GM19463 (cell line): ENCODE results near the gene CPLANE1.
"Not testable (repeated sequence)": the region's sequence is repeated elsewhere in the genome, so short reads cannot be mapped to it uniquely, and the experiment has no call there.

Source experiments
- ATAC-seq: cut with Tn5 transposase; IDR thresholded peaks from one replicate; pipeline ENCODE4 v1.9.1; 2021; ENCODE audit warnings: mild to moderate bottlenecking, moderate library complexity; ENCODE audit not compliant: unreplicated experiment

The CPLANE1 gene

GRCh38 chr5:37248970-37249814, at the start of gene CPLANE1:
TSS of gene CPLANE1 (minus strand) at chr5:37249376. CDS start at chr5:37247698, 1,678 bp downstream.
- ATAC-seq: peak; percentile 85

- ATAC-seq: not testable (repeated sequence)
Observed at GRCh38 chr5:37296313-37296712, 47.1 kb upstream of the CPLANE1 start.

DNA sequence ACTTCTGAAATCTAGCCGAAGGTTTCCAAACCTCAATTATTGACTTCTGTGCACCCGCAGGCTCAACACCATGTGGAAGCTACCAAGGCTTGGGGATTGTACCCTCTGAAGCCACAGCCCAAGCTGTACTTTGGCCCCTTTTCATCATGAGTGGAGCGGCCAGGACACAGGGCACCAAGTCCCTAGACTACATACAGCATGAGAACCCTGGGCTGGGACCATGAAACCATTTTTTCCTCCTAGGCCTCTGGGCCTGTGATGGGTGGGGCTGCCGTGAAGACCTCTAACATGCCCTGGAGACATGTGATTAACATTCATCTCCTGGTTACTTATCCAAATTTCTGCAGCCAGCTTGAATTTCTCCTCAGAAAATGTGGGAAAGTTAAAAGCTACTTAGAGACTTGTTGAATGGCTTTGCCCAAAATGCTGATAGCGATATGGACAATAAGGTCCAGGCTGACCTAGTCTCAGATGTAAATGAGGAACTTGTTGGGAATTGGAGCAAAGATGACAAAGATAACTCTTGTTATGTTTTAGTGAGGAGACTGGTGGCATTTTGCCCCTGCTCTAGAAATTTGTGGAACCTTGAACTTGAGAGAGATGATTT, 34.1 kb upstream of the CPLANE1 start:
- no peak for ATAC-seq

DNA sequence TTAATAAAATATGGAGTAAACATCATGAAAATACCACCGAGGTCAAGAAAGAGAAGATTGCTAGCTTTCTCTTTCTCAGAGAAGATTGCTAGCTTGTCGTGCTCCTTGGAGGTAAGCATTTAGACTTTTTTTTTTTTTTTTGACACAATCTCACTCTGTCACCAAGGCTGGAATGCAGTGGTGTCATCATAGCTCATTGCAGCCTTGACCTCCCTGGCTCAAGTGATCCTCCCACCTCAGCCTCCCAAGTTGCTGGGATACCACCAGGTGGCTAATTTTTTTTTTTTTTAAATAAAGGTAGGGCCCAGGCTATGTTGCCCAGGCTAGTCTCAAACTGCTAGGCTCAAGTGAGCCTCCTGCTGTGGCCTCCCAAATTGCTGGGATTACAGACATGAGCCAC, 26.3 kb upstream of the CPLANE1 start:
- ATAC-seq: no peak

DNA sequence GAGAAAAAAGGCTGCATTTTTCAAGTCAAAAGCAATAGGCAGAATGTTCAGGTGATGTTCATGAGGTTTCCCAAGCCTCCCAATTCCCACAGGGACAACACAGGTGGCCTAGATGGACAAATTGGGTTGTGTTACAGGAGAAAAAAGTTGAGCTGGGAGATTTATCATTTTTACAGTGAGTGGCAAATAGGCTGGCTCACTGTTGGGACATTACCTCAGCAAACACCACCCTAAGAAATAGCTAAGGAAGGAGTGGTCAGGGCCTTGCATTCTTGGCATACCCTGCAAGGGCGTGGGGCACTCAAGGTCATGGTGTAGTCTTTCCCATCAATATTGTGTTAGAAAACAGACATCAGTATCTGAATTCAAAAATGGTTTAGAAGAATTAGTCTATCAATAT, 23.3 kb upstream of the CPLANE1 start:
- no peak for ATAC-seq

GRCh38 chr5:37268100-37268499, 18.9 kb upstream of the CPLANE1 start:
- ATAC-seq: not testable (repeated sequence)

- ATAC-seq: no peak
Observed at GRCh38 chr5:37255774-37256358, 6.7 kb upstream of the CPLANE1 start.

GRCh38 chr5:37254581-37254980, 5.4 kb upstream of the CPLANE1 start:
- ATAC-seq: no peak

DNA sequence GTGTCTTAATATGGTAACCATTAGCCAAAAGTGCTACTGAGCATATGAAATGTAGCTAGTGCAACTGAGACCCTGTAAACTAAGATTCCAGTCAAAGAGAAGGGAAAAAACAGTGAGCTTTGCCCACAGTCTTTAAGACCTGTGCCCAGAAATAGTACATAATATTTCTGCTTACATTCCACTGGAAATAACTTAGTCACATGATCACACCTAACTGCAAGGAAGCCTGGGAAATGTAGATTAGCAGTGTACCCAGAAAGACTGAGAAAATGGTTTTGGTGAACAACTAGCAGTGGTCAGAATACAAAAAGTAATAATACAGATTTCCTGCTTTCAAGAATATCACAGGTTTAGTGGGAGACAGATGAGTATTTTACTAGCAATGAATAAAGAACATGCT, 2.5 kb upstream of the CPLANE1 start:
- ATAC-seq: no peak

- ATAC-seq: no peak
Observed at GRCh38 chr5:37249815-37250164, 614 bp upstream of the CPLANE1 start.

DNA sequence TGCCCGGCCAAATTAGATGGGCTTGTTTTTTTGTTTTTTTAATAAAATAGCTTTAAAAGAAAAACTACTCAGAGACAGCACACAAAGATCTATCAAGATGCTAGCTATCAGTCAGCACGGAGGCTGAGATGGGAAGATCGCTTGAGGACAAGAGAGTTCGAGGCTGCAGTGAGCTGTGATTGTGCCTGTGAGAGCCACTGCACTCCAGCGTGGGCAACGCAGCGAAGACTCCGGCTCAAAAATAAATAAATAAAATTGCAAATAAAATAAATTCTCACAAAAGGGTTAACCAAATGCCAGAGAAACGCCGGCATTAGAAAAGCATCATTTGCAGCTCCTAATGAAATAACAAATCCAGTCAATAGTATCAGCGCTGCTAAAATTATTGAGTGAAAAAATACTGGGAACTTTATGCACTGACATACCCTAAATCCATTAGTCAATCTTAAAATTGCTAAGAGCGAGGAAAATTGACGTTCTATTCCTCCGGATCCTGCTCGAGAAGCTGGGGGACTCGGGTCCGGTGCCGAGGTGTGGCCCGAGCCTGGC, 681 bp downstream of the CPLANE1 start:
- no peak for ATAC-seq

DNA sequence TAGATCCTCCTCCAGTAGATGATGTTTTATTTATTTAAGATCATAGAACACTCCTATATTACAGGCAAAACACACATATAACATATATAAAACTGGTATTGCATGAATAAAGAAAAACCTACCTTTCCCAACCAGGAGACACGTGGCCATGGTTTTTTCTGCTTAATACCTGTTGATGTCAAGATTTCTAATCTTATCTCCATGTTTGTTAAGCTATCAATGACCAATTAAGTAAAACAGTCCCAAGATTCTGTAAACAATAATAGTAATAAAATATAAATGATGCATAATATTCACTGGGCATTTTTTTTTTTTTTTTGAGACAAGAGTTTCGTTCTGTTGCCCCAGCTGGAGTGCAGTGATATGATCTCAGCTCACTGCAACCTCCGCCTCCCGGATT, 1.7 kb downstream of the CPLANE1 start:
- ATAC-seq: no peak

DNA sequence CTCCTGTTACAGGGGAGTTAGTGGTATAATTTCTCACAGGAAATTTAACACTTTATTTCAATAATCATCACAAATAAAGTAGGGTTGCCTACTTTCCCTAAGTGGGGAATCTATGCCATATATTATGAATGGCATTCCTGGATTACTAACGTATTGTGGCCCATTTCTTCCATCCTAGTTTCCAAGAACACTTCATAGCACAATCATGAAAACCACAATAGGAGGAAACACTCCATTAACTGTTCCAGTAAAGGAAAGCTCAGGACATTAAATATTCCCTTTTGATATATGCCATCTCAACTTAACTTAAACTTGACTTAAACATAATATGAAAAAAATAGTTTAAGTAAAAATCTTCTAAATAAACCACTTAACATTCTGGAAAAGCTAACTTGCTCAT, 2.1 kb downstream of the CPLANE1 start:
- no peak for ATAC-seq

DNA sequence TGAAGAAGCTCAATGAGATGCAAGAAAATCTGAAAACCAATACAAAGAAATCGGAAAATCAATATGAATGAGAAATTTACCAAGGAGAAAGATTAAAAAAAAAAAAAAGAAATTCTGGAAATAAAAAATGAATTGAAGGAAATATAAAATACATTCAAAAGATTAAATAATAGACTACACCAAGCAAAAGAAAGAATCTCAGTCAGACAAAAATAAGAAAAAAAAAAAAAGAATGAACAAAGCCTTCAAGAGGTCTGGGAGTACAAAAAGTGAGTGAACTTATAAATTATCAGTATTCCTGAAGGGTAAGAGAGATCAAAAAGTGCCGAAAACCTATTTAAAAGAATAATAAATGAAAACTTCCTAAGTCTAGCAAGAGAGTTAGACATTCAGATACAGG, 14.9 kb downstream of the CPLANE1 start:
- ATAC-seq: no peak

GRCh38 chr5:37226377-37226776, 22.8 kb downstream of the CPLANE1 start:
- ATAC-seq: no peak

DNA sequence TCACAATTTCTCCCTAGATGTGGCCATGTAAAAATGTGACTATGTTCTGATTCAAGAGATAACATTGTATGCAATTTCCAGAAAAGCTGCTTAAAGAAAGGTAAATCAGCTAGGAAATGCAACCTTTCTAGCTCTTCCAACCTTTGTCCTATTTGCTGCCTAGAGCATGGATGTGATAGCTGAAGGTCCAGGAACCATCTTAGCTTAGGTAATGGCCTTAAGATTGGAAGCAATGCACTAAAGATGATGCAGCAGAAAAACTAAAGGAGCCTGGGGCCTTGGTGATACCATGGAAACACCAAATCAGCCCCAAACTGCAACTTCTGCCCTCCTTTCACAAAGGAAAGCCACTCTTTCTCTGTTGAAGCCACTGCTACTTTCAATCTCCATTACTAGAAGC, 27.0 kb downstream of the CPLANE1 start:
- no peak for ATAC-seq

DNA sequence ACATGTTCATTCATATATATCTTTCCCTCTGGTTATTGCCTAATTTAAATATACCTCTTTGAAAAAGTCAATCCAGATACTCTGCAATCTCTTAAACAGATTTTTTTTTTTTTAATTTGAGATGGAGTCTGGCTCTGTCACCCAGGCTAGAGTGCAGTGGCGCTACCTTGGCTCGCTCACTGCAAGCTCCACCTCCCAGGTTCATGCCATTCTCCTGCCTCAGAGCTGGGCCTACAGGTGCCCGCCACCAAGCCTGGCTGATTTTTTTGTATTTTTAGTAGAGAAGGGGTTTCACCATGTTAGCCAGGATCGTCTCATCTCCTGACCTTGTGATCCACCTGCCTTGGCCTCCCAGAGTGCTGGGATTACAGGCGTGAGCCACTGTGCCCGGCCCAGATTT, 28.8 kb downstream of the CPLANE1 start:
- not testable (repeated sequence) for ATAC-seq

DNA sequence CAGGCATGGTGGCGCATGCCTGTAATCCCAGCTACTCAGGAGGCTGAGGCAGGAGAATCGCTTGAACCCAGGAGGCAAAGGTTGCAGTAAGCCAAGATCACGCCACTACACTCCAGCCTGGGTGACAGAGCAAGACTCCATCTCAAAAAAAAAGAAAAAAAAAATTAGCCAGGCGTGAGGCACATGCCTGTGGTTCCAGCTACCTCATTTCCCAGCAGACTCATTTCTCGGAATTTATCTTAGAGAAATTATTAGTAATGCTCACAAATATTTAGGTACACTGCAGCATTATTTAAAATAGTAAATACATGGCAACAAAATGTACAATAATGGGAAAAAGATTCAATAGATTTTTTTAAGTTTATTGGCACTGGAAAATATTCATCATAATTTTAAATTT, 29.8 kb downstream of the CPLANE1 start:
- not testable (repeated sequence) for ATAC-seq

DNA sequence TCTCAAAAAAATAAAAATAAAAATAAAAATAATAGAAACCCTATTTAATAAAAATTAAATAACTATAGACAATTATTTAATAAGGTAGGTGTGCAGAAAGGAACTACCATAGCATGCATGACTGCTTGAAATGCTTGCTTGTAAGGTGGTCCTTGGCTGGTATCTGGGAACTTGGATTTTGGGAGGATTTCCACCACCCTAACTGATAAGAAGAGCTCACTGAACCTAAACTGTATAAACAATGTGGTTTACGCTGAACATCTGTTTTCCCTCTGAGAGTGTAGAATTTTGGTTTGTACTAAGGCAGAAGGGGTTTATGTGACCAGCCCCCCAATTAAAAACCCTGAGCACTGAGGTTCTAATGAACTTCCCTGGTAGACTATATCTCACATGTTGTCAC, 31.2 kb downstream of the CPLANE1 start:
- ATAC-seq: no peak

- ATAC-seq: no peak
Observed at GRCh38 chr5:37214550-37214949, 34.6 kb downstream of the CPLANE1 start.

- ATAC-seq: no peak
Observed at GRCh38 chr5:37212096-37212495, 37.1 kb downstream of the CPLANE1 start.

DNA sequence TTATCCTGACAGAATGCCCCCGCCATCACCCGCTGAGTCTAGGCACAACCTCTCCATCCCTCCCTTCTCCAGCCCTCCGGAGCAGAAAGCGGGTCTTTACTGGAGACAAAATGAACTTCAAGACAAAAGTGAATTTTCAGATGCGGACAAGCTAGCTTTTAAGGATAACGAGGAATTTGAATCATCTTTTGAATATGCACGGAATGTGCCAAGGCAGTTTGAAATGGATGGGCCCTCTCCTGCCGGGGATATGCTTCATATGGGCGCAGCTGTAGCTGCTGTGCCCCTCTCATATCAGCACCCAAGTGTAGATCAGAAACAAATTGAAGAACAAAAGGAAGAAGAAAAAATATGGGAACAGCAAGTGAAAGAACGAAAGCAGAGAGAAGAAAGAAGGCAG, 37.5 kb downstream of the CPLANE1 start:
- no peak for ATAC-seq
